GM18907 (cell line): ENCODE results near the gene SYNM.
"Not testable (repeated sequence)": the region's sequence is repeated elsewhere in the genome, so short reads cannot be mapped to it uniquely, and the experiment has no call there.

Source experiments
- ATAC-seq: cut with Tn5 transposase; IDR thresholded peaks from one replicate; pipeline ENCODE4 v1.9.1; 2021; ENCODE audit warnings: mild to moderate bottlenecking, moderate library complexity; ENCODE audit not compliant: unreplicated experiment

The SYNM gene

GRCh38 chr15:99105514-99106341, 848 bp downstream of the SYNM start:
- ATAC-seq = peak; percentile 59

GRCh38 chr15:99106417-99107220, 1.7 kb downstream of the SYNM start:
- no peak for ATAC-seq

GRCh38 chr15:99108993-99109392, 4.1 kb downstream of the SYNM start:
- no peak for ATAC-seq

- ATAC-seq = no peak
Measured at GRCh38 chr15:99109555-99110021, 4.7 kb downstream of the SYNM start.

- ATAC-seq = no peak
Measured at GRCh38 chr15:99110093-99110492, 5.2 kb downstream of the SYNM start.

GRCh38 chr15:99110581-99111320, 5.9 kb downstream of the SYNM start:
- no peak for ATAC-seq

GRCh38 chr15:99111641-99112040, 6.8 kb downstream of the SYNM start:
- not testable (repeated sequence) for ATAC-seq

GRCh38 chr15:99113547-99114271, 8.8 kb downstream of the SYNM start:
- no peak for ATAC-seq

- ATAC-seq = no peak
Measured at GRCh38 chr15:99114511-99115299, 9.8 kb downstream of the SYNM start.

- ATAC-seq = no peak
Measured at GRCh38 chr15:99115300-99116215, 10.7 kb downstream of the SYNM start.

- no peak for ATAC-seq
Measured at GRCh38 chr15:99117111-99117510, 12.2 kb downstream of the SYNM start.

GRCh38 chr15:99117563-99118257, 12.8 kb downstream of the SYNM start:
- ATAC-seq = no peak

- ATAC-seq = no peak
Measured at GRCh38 chr15:99118258-99118632, 13.4 kb downstream of the SYNM start.

GRCh38 chr15:99118801-99119546, 14.1 kb downstream of the SYNM start:
- ATAC-seq = no peak

GRCh38 chr15:99120050-99120777, 15.3 kb downstream of the SYNM start:
- no peak for ATAC-seq

GRCh38 chr15:99121207-99121606, 16.3 kb downstream of the SYNM start:
- no peak for ATAC-seq
